Aorta (tissue), 5 donors: ENCODE results near the gene NFATC1. TPM values are rescaled to one million over a fixed set of nuclear protein-coding genes. Genes with fewer than 3 reads are reported as not detected.

Source experiments
- ATAC-seq: fragments of 200-7000 bp; cut with Tn5 transposase; one replicate; pipeline ENCODE4 v1.9.1; 2022; ENCODE audit warnings: moderate library complexity; ENCODE audit not compliant: low FRiP score
- DNase-seq, 2 donors: peaks; one replicate each; pipeline ENCODE4 v3.0.0-alpha.2; 2020
- H3K27ac ChIP-seq, 2 donors: one replicate each; pipeline ENCODE4 v1.5.1; 2013; ENCODE audit warnings: low read length in 2 of 2, mild to moderate bottlenecking in 2 of 2, moderate library complexity in 2 of 2, control low read depth in 1 of 2, inconsistent platforms in 1 of 2, low read depth in 1 of 2
- H3K27me3 ChIP-seq, 2 donors: one replicate each; pipeline ENCODE4 v1.6.1; 2013; ENCODE audit warnings: control low read depth in 1 of 2, low read length in 1 of 2, mild to moderate bottlenecking in 1 of 2, moderate library complexity in 1 of 2; ENCODE audit not compliant: insufficient read depth in 2 of 2, control insufficient read depth in 1 of 2
- H3K36me3 ChIP-seq, 2 donors: one replicate each; pipeline ENCODE4 v1.6.1; 2013; ENCODE audit warnings: control low read depth in 1 of 2, low read length in 1 of 2, mild to moderate bottlenecking in 1 of 2; ENCODE audit not compliant: insufficient read depth in 2 of 2, control insufficient read depth in 1 of 2
- H3K4me1 ChIP-seq, 2 donors: one replicate each; pipeline ENCODE4 v1.6.1; 2013; ENCODE audit warnings: low read length in 2 of 2, control low read depth in 1 of 2, mild to moderate bottlenecking in 1 of 2, moderate library complexity in 1 of 2; ENCODE audit not compliant: insufficient read depth in 2 of 2, control insufficient read depth in 1 of 2
- H3K4me3 ChIP-seq, 2 donors: one replicate each; pipeline ENCODE4 v1.5.1; 2013; ENCODE audit warnings: low read length in 2 of 2, control low read depth in 1 of 2, mild to moderate bottlenecking in 1 of 2
- H3K9me3 ChIP-seq: one replicate; pipeline ENCODE4 v1.6.1; 2013; ENCODE audit warnings: mild to moderate bottlenecking, low read length; ENCODE audit not compliant: control insufficient read depth
- WGBS, 2 donors: extraction: QIAGEN DNeasy Blood & Tissue Kit; methylation state at CpG; one replicate each; pipeline ENCODE4 v1.1.7; 2013; 5-methylcytosine and 5-hydroxymethylcytosine counted together
- intact Hi-C, 2 donors: fragments of 100-400 bp; cut with DNase I; formaldehyde crosslinking; loops; one replicate each; pipeline versions ENCODE4 v1.14.2 to v1.15.0; 2022
- polyA plus RNA-seq, 2 donors: library from polyadenylated mRNA; stranded (reverse); fragments of 200-250 nt; gene quantifications; one replicate each; pipeline ENCODE4 v1.2.3, GENCODE V29; 2013
- total RNA-seq, 2 donors: library from RNA; stranded (reverse); fragmentation: NEBNext Ultra II Directional; extraction: Animal tissue kit (Norgen Biotek cat#: 25700); gene quantifications; one replicate each; pipeline ENCODE4 v1.2.1, GENCODE V29; 2021
- donor health status: healthy with polysubstance abuse.
- donor health status: Bipolar disorder and iron deficiency.
- donor health status: DM: no; HTN: no; CAD: no.
- donor health status: DM: no; HTN: no; CAD: no.
- donor health status: DM: yes; HTN: yes; CAD: no.

Gene NFATC1
- total and polyA plus RNA-seq, 4 donors: 2.0 to 39.2 (median 22.2) TPM

- Histone ChIP-seq H3K4me1 (no peaks in the 10 kb centered on the region), H3K4me3 (no peak overlapping the region), H3K36me3 (peaks cover 0 to 2% of the 10 kb centered on the region in 2 donors), H3K9me3 (no peaks in the 10 kb centered on the region), H3K27me3 (no peaks in the 10 kb centered on the region), H3K27ac (no peak overlapping the region)
- no peak for ATAC-seq
- intact Hi-C loops: loop anchor here (5.0 to 10.0 kb wide), 2 partner anchors 54 to 62 kb away; partner anchors contain the start of gene NFATC1 (in 1 of the 2)
- 97% methylated on average over 36 to 37 of the region's 37 CpGs for WGBS, 2 donors
- no peak for DNase-seq
Observed at GRCh38 chr18:79456105-79456980, 60.6 kb downstream of the NFATC1 start.

GRCh38 chr18:79457239-79457638, 61.5 kb downstream of the NFATC1 start:
- H3K27ac ChIP-seq: no peak overlapping the region

GRCh38 chr18:79457652-79458051, 61.9 kb downstream of the NFATC1 start:
- 95 to 97% methylated on average over 18 of the region's 18 CpGs for WGBS, 2 donors
- no peaks in the 10 kb centered on the region for H3K9me3 ChIP-seq
- no peak for DNase-seq
- no peaks in the 10 kb centered on the region for H3K27me3 ChIP-seq
- H3K4me1 ChIP-seq: no peaks in the 10 kb centered on the region
- intact Hi-C loops: loop anchor here (5.0 to 10.0 kb wide), 2 partner anchors 55 to 63 kb away; partner anchors contain the start of gene NFATC1 (in 1 of the 2)
- H3K36me3 ChIP-seq: peaks cover 0 to 2% of the 10 kb centered on the region in 2 donors
- no peak for ATAC-seq
- no peak overlapping the region for H3K4me3 ChIP-seq
- no peak overlapping the region for H3K27ac ChIP-seq

More at GRCh38 chr18:79457239-79457638, 61.5 kb downstream of the NFATC1 start:
- H3K27me3 ChIP-seq: no peaks in the 10 kb centered on the region
- no peak overlapping the region for H3K4me3 ChIP-seq
- H3K36me3 ChIP-seq: peaks cover 0 to 2% of the 10 kb centered on the region in 2 donors
- DNase-seq (no peak), ATAC-seq (no peak)
- WGBS, 2 donors: 95 to 97% methylated on average over 12 of the region's 12 CpGs
- H3K9me3 ChIP-seq: no peaks in the 10 kb centered on the region
- no peaks in the 10 kb centered on the region for H3K4me1 ChIP-seq
- intact Hi-C loops: loop anchor here (5.0 to 10.0 kb wide), 2 partner anchors 55 to 62 kb away; partner anchors contain the start of gene NFATC1 (in 1 of the 2)

GRCh38 chr18:79458131-79458838, 62.6 kb downstream of the NFATC1 start:
- H3K36me3 ChIP-seq: peaks cover 0 to under 1% of the 10 kb centered on the region in 2 donors
- no peak overlapping the region for H3K4me3 ChIP-seq
- ATAC-seq: peak; percentile 81

GRCh38 chr18:79458917-79459803, 63.4 kb downstream of the NFATC1 start:
- H3K36me3 ChIP-seq: no peaks in the 10 kb centered on the region
- H3K27ac ChIP-seq: no peak overlapping the region
- DNase-seq (no peak), ATAC-seq (no peak)
- H3K4me3 ChIP-seq: no peak overlapping the region
- no peaks in the 10 kb centered on the region for H3K9me3 ChIP-seq
- intact Hi-C loops: loop anchor here (5.0 to 10.0 kb wide), 2 partner anchors 57 to 64 kb away; partner anchors contain the start of gene NFATC1 (in 1 of the 2)
- no peaks in the 10 kb centered on the region for H3K4me1 ChIP-seq
- H3K27me3 ChIP-seq: no peaks in the 10 kb centered on the region
- WGBS, 2 donors: 88 to 91% methylated on average over 39 to 40 of the region's 40 CpGs

More at GRCh38 chr18:79458131-79458838, 62.6 kb downstream of the NFATC1 start:
- no peaks in the 10 kb centered on the region for H3K27me3 ChIP-seq
- no peak overlapping the region for H3K27ac ChIP-seq
- H3K4me1 ChIP-seq: no peaks in the 10 kb centered on the region
- H3K9me3 ChIP-seq: no peaks in the 10 kb centered on the region
- 28 to 32% methylated on average over 45 of the region's 45 CpGs for WGBS, 2 donors
- DNase-seq: peak; percentile 80 to 92
- intact Hi-C loops: loop anchor here (5.0 to 10.0 kb wide), 2 partner anchors 56 to 63 kb away; partner anchors contain the start of gene NFATC1 (in 1 of the 2)

GRCh38 chr18:79459946-79460480, 64.3 kb downstream of the NFATC1 start:
- Histone ChIP-seq H3K9me3 (no peaks in the 10 kb centered on the region), H3K4me3 (no peak overlapping the region), H3K27ac (no peak overlapping the region), H3K4me1 (no peaks in the 10 kb centered on the region), H3K27me3 (no peaks in the 10 kb centered on the region), H3K36me3 (no peaks in the 10 kb centered on the region)
- ATAC-seq (no peak), DNase-seq (no peak)
- 83 to 88% methylated on average over 9 of the region's 9 CpGs for WGBS, 2 donors
- intact Hi-C loops: loop anchor here (5.0 to 10.0 kb wide), 2 partner anchors 58 to 65 kb away; partner anchors contain the start of gene NFATC1 (in 1 of the 2)

GRCh38 chr18:79460481-79461300, 65.0 kb downstream of the NFATC1 start:
- Histone ChIP-seq H3K27ac (no peak overlapping the region), H3K4me3 (no peak overlapping the region), H3K27me3 (no peaks in the 10 kb centered on the region), H3K4me1 (no peaks in the 10 kb centered on the region), H3K9me3 (no peaks in the 10 kb centered on the region), H3K36me3 (no peaks in the 10 kb centered on the region)
- intact Hi-C loops: no loop called here
- WGBS, 2 donors: 91 to 93% methylated on average over 31 of the region's 31 CpGs
- DNase-seq (no peak), ATAC-seq (no peak)
